ENCODE results near the gene ZNF208.
"Not testable (repeated sequence)": the region's sequence is repeated elsewhere in the genome, so short reads cannot be mapped to it uniquely, and the experiment has no call there.

DNA sequence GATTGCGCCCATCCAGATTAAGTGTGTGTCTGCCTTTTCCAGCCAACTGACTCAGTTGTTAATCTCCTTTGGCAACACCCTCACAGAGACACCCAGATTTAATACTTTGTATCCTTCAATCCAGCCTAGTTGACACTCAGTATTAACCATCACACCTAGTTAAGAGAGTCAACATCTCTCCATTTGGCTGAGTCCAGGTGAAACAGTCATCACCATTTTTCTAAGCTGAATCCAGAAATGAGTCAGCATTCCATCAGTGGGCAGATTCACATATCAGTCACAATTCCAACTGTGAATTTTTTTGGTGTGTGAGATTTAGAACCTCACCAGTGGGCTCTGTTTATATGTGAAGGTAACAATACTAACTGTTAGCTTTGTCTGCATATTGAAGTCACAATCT lies 14.8 kb upstream of the ZNF208 start:
- TF ChIP-seq, protein P1, sequence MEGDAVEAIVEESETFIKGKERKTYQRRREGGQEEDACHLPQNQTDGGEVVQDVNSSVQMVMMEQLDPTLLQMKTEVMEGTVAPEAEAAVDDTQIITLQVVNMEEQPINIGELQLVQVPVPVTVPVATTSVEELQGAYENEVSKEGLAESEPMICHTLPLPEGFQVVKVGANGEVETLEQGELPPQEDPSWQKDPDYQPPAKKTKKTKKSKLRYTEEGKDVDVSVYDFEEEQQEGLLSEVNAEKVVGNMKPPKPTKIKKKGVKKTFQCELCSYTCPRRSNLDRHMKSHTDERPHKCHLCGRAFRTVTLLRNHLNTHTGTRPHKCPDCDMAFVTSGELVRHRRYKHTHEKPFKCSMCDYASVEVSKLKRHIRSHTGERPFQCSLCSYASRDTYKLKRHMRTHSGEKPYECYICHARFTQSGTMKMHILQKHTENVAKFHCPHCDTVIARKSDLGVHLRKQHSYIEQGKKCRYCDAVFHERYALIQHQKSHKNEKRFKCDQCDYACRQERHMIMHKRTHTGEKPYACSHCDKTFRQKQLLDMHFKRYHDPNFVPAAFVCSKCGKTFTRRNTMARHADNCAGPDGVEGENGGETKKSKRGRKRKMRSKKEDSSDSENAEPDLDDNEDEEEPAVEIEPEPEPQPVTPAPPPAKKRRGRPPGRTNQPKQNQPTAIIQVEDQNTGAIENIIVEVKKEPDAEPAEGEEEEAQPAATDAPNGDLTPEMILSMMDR (IDR thresholded peaks at IDR 0.05): not testable (repeated sequence)
- not testable (repeated sequence) for TF ChIP-seq EZH2 (IDR thresholded peaks at IDR 0.05)

Data from neural progenitor cell (in vitro differentiated cells).